Osteoblast (primary cell): ENCODE measurements around the gene KLK6. TPM values are rescaled to one million over a fixed set of nuclear protein-coding genes. Genes with fewer than 3 reads are reported as not detected.

Experiments
- DNase-seq: peaks from one replicate; pipeline ENCODE4 v3.0.0; 2011; ENCODE audit warnings: low spot score, mixed read lengths; ENCODE audit not compliant: insufficient read length; ENCODE audit errors: missing footprints
- H2AFZ ChIP-seq: 2 replicates; pipeline ENCODE4 v1.6.0; 2011; ENCODE audit warnings: mild to moderate bottlenecking, low read length
- H3K27ac ChIP-seq: 2 replicates; pipeline ENCODE4 v1.5.1; 2011; ENCODE audit warnings: mild to moderate bottlenecking, low read depth, low read length, moderate library complexity
- H3K27me3 ChIP-seq: 2 replicates; pipeline ENCODE4 v1.6.0; 2012; ENCODE audit warnings: mild to moderate bottlenecking, control low read depth, inconsistent platforms, low read length, moderate library complexity; ENCODE audit not compliant: insufficient read depth
- H3K36me3 ChIP-seq: 2 replicates; pipeline ENCODE4 v1.5.1; 2011; ENCODE audit warnings: mild to moderate bottlenecking, low read length, control low read depth, moderate library complexity; ENCODE audit not compliant: insufficient read depth
- H3K4me1 ChIP-seq: 2 replicates; pipeline ENCODE4 v1.5.1; 2011; ENCODE audit warnings: mild to moderate bottlenecking, low read length, control low read depth, moderate library complexity; ENCODE audit not compliant: insufficient read depth
- H3K4me2 ChIP-seq: 2 replicates; pipeline ENCODE4 v1.6.0; 2011; ENCODE audit warnings: mild to moderate bottlenecking, low read length; ENCODE audit not compliant: insufficient read depth
- H3K4me3 ChIP-seq: fragments of 200-600 bp; sonication (generic); 3 replicates; pipeline ENCODE4 v1.5.1; 2012; ENCODE audit warnings: mild to moderate bottlenecking, low read length, inconsistent platforms; ENCODE audit not compliant: insufficient read depth
- H3K79me2 ChIP-seq: 2 replicates; pipeline ENCODE4 v1.6.0; 2012; ENCODE audit warnings: mild to moderate bottlenecking, low read length, control low read depth, inconsistent platforms; ENCODE audit not compliant: insufficient read depth
- H3K9me3 ChIP-seq: 2 replicates; pipeline ENCODE4 v1.5.1; 2011; ENCODE audit warnings: low read depth, low read length, control low read depth
- H4K20me1 ChIP-seq: 2 replicates; pipeline ENCODE4 v1.6.0; 2012; ENCODE audit warnings: mild to moderate bottlenecking, low read length, control low read depth; ENCODE audit not compliant: insufficient read depth
- total RNA-seq: library from RNA; depleted of rRNA; stranded (reverse); fragments of >200 nt; gene quantifications from 2 replicates; pipeline ENCODE4 v1.2.3, GENCODE V29; 2012
- TF ChIP-seq, protein P1 (sequence below): IDR thresholded peaks from 2 replicates; pipeline ENCODE4 v1.5.1; 2011; ENCODE audit warnings: mild to moderate bottlenecking, low read depth, low read length, moderate library complexity; ENCODE audit errors: extremely low read depth

Gene KLK6
- total RNA-seq, 1 donor, result not detected

DNA sequence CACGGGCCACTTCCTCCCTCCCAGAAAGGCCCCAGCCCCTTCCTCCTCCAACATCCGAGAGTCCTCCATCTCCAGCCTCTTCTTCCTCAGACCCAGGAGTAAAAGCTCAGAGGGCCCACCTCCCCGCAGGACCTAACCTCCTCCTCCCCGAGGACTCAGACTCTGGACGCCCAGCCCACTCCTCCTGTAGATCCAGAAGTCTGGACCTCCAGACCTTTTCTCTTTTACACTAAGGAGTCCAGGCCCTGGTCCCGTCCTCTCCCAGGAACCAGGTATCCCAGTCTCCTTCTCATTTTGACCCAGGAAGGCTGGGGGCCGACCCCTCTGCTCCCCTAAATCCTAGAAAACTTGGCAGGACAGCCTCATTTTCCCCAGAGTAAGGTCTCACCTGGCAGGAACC, 33.9 kb upstream of the KLK6 start:
- Histone ChIP-seq H4K20me1 (no peaks in the 10 kb centered on the region), H3K27me3 (no peaks in the 10 kb centered on the region), H3K4me2 (no peak overlapping the region), H3K9me3 (no peaks in the 10 kb centered on the region), H2AFZ (no peak overlapping the region), H3K4me3 (no peak overlapping the region), H3K27ac (no peak overlapping the region), H3K79me2 (no peaks in the 10 kb centered on the region), H3K36me3 (no peaks in the 10 kb centered on the region), H3K4me1 (no peaks in the 10 kb centered on the region)
- TF ChIP-seq, protein P1, sequence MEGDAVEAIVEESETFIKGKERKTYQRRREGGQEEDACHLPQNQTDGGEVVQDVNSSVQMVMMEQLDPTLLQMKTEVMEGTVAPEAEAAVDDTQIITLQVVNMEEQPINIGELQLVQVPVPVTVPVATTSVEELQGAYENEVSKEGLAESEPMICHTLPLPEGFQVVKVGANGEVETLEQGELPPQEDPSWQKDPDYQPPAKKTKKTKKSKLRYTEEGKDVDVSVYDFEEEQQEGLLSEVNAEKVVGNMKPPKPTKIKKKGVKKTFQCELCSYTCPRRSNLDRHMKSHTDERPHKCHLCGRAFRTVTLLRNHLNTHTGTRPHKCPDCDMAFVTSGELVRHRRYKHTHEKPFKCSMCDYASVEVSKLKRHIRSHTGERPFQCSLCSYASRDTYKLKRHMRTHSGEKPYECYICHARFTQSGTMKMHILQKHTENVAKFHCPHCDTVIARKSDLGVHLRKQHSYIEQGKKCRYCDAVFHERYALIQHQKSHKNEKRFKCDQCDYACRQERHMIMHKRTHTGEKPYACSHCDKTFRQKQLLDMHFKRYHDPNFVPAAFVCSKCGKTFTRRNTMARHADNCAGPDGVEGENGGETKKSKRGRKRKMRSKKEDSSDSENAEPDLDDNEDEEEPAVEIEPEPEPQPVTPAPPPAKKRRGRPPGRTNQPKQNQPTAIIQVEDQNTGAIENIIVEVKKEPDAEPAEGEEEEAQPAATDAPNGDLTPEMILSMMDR, result no peak
- peak; percentile 73 for DNase-seq

DNA sequence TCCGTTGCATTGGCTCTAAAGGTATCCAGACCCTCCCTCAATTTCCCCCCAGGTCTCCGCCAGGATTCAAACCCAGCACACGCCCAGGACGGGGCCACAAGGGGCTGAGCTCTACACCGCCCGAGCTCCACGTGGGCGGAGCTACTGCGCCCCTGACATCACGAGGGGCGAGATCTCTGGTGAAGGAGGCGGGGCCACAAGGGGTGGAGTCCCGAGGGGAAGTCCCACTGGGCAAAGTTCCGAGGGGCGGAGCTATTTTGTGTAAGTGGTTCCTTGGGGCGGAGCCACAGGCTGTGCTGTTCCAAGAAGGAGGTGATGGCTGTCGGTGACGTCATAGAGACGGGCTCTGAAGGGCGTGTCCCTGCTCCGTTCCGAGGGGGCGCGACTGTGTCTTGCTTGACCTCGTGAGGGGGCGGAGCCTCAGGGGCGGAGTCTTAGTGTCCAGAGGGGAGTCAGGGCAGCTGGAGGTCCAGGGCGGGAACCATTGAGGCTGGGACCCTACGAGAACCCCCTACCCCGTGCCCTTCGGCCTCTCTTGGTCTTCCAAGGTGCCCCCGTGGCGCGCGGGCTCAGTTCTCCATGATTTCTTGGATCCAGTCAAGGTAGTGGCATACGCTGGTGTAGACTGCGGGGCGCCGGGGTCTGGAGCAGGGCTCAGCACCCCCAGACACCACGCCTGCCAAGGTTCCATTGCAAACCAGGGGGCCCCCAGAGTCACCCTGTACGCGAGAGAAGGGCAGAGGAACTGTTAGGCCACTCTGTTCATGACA, 33.3 kb upstream of the KLK6 start:
- Histone ChIP-seq H3K9me3 (no peaks in the 10 kb centered on the region), H3K36me3 (no peaks in the 10 kb centered on the region), H3K4me3 (no peak overlapping the region), H3K4me1 (no peaks in the 10 kb centered on the region), H2AFZ (no peak overlapping the region), H3K27ac (no peak overlapping the region), H4K20me1 (no peaks in the 10 kb centered on the region), H3K27me3 (no peaks in the 10 kb centered on the region), H3K79me2 (no peaks in the 10 kb centered on the region), H3K4me2 (no peak overlapping the region)
- DNase-seq, result peak; percentile 62
- TF ChIP-seq, protein P1, result no peak

DNA sequence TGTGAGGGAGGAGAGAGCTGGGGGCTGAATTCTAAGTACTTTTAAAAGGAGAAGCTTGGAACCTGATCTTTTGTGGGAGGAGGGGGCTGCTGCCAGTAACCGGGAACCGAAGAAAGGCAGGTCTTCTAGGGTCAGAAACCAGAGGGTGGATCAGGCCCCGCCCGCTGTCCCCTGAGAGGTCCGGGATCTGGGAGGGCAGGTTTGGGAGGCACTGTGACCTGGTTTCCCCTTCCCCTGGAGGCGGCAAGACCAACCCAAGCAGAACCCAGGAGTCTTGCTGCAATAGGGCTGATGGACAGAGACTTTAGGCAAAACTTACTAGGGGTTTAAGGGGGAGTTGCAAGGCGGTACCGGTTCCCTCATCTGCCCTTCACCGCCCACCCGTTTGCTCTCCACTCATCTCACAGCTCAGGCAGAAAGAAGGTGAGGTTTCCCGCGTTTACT, 32.7 kb upstream of the KLK6 start:
- Histone ChIP-seq H4K20me1 (no peaks in the 10 kb centered on the region), H3K36me3 (no peaks in the 10 kb centered on the region), H3K9me3 (no peaks in the 10 kb centered on the region), H3K27me3 (no peaks in the 10 kb centered on the region), H3K4me2 (no peak overlapping the region), H3K79me2 (no peaks in the 10 kb centered on the region), H3K4me3 (no peak overlapping the region), H3K4me1 (no peaks in the 10 kb centered on the region), H3K27ac (no peak overlapping the region), H2AFZ (no peak overlapping the region)
- TF ChIP-seq, protein P1, result no peak
- DNase-seq, result peak; percentile 53

DNA sequence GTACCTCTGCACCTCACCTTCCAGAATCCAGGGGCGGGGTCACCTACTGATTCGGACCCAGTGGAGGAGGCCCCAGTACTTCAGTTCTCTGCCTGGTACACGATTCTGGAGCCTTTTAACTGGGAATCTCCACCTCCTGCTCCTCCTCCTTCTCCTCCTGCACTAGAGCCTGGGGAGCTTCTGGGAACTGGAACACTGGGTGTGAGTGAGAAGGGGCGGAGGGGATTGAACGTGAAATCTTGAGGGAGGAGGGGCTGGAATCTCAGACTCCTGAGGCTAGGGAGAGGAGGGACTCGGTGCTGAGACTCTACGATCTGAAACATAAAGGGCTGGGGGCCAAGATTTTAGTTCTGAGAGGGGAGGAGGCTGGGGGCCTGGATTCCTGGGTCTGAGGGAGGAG, 32.1 kb upstream of the KLK6 start, which contains the start of gene KLK8:
Gene KLK8, minus strand, starts transcription at position 90 of the 400 bp plus-strand sequence. CDS start 437 bp downstream, outside the sequence.
- no peak within 1 kb of the TSS for H3K27ac ChIP-seq
- TF ChIP-seq, protein P1, result no peak
- H4K20me1 ChIP-seq, result no peaks in the 10 kb centered on the region
- H3K4me2 ChIP-seq, result no peak within 1 kb of the TSS
- H3K79me2 ChIP-seq, result no peaks in the 10 kb centered on the region
- H3K9me3 ChIP-seq, result no peaks in the 10 kb centered on the region
- H3K27me3 ChIP-seq, result no peaks in the 10 kb centered on the region
- no peaks in the 10 kb centered on the region for H3K36me3 ChIP-seq
- H2AFZ ChIP-seq, result no peak within 1 kb of the TSS
- H3K4me1 ChIP-seq, result no peaks in the 10 kb centered on the region
- no peak within 1 kb of the TSS for H3K4me3 ChIP-seq
- DNase-seq, result peak; percentile 43
